GM21717 (cell line): ENCODE data around the gene FBLL1.
"Not testable (repeated sequence)": the region's sequence is repeated elsewhere in the genome, so short reads cannot be mapped to it uniquely, and the experiment has no call there.

Source experiments
- ATAC-seq: cut with Tn5 transposase; IDR thresholded peaks from one replicate; pipeline ENCODE4 v1.9.1; 2021; ENCODE audit warnings: mild to moderate bottlenecking, moderate library complexity; ENCODE audit not compliant: unreplicated experiment

The FBLL1 gene

GRCh38 chr5:168550656-168551055 is 21.6 kb downstream of the FBLL1 start:
- no peak for ATAC-seq

GRCh38 chr5:168552146-168552545 is 23.0 kb downstream of the FBLL1 start:
- ATAC-seq, result no peak

GRCh38 chr5:168553377-168554130 is 24.4 kb downstream of the FBLL1 start:
- ATAC-seq, result no peak

- ATAC-seq, result no peak
Observed at GRCh38 chr5:168557389-168557788, 28.3 kb downstream of the FBLL1 start.

- no peak for ATAC-seq
Observed at GRCh38 chr5:168562279-168562678, 33.2 kb downstream of the FBLL1 start.

- ATAC-seq, result no peak
Observed at GRCh38 chr5:168563959-168564358, 34.9 kb downstream of the FBLL1 start.

GRCh38 chr5:168568738-168569137 is 39.6 kb downstream of the FBLL1 start:
- no peak for ATAC-seq

- ATAC-seq, result no peak
Observed at GRCh38 chr5:168570490-168571328, 41.6 kb downstream of the FBLL1 start.

- not testable (repeated sequence) for ATAC-seq
Observed at GRCh38 chr5:168573663-168574062, 44.6 kb downstream of the FBLL1 start.

- not testable (repeated sequence) for ATAC-seq
Observed at GRCh38 chr5:168574156-168574555, 45.1 kb downstream of the FBLL1 start.

- ATAC-seq, result no peak
Observed at GRCh38 chr5:168575391-168576372, 46.6 kb downstream of the FBLL1 start.

GRCh38 chr5:168578006-168578405 is 48.9 kb downstream of the FBLL1 start:
- ATAC-seq, result no peak

GRCh38 chr5:168578538-168579487 is 49.7 kb downstream of the FBLL1 start, which contains the start of gene PANK3:
TSS of gene PANK3 (minus strand) at chr5:168579368. CDS start at chr5:168579283, 85 bp downstream.
- ATAC-seq, result peak; percentile 61

GRCh38 chr5:168579488-168580226 is 50.6 kb downstream of the FBLL1 start:
- peak; percentile 95 for ATAC-seq

GRCh38 chr5:168580227-168580508 is 51.1 kb downstream of the FBLL1 start:
- no peak for ATAC-seq
